ENCODE data around the gene TCF15. TPM values are rescaled to one million over a fixed set of nuclear protein-coding genes. Genes with fewer than 3 reads are reported as not detected.

Gene TCF15
- total and polyA plus RNA-seq, 2 of the 13 experiments (the other 11 are each of a cell fraction or from before 2014, with no cell fraction given), result not detected

- TF ChIP-seq, protein P1, sequence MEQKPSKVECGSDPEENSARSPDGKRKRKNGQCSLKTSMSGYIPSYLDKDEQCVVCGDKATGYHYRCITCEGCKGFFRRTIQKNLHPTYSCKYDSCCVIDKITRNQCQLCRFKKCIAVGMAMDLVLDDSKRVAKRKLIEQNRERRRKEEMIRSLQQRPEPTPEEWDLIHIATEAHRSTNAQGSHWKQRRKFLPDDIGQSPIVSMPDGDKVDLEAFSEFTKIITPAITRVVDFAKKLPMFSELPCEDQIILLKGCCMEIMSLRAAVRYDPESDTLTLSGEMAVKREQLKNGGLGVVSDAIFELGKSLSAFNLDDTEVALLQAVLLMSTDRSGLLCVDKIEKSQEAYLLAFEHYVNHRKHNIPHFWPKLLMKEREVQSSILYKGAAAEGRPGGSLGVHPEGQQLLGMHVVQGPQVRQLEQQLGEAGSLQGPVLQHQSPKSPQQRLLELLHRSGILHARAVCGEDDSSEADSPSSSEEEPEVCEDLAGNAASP (CRISPR knock-in tag; IDR thresholded peaks at IDR 0.05; ENCODE audit: borderline replicate concordance), result peak; percentile 24; the same call in 1 of the 2 replicates
- TF ChIP-seq, protein P2, sequence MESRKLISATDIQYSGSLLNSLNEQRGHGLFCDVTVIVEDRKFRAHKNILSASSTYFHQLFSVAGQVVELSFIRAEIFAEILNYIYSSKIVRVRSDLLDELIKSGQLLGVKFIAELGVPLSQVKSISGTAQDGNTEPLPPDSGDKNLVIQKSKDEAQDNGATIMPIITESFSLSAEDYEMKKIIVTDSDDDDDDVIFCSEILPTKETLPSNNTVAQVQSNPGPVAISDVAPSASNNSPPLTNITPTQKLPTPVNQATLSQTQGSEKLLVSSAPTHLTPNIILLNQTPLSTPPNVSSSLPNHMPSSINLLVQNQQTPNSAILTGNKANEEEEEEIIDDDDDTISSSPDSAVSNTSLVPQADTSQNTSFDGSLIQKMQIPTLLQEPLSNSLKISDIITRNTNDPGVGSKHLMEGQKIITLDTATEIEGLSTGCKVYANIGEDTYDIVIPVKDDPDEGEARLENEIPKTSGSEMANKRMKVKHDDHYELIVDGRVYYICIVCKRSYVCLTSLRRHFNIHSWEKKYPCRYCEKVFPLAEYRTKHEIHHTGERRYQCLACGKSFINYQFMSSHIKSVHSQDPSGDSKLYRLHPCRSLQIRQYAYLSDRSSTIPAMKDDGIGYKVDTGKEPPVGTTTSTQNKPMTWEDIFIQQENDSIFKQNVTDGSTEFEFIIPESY (CRISPR knock-in tag; IDR thresholded peaks at IDR 0.05), result peak; percentile 27; the same call in 1 of the 2 replicates
- no peak for TF ChIP-seq CREB1 (IDR thresholded peaks at IDR 0.05)
- TF ChIP-seq CREB1 (CRISPR knock-in tag; IDR thresholded peaks at IDR 0.05), result no peak
- TF ChIP-seq PHF20 (CRISPR knock-in tag; IDR thresholded peaks at IDR 0.05), result no peak
- TF ChIP-seq ZNF256 (CRISPR knock-in tag; conservative IDR thresholded peaks at IDR 0.05), result no peak
- no peak for TF ChIP-seq ZNF292 (CRISPR knock-in tag; IDR thresholded peaks at IDR 0.05; ENCODE audit: borderline replicate concordance, low read depth)
- no peak for TF ChIP-seq ZNF652 (CRISPR knock-in tag; IDR thresholded peaks at IDR 0.05; ENCODE audit: borderline replicate concordance, low read depth)
- TF ChIP-seq RFXAP (CRISPR knock-in tag; IDR thresholded peaks at IDR 0.05; ENCODE audit: borderline replicate concordance), result 0 out of 2 replicates have a peak, but pooled peaks have one; percentile 11
- TF ChIP-seq CCAR2 (optimal IDR thresholded peaks at IDR 0.05; ENCODE audit: low read depth, low read length), result no peak
- TF ChIP-seq, protein P3, sequence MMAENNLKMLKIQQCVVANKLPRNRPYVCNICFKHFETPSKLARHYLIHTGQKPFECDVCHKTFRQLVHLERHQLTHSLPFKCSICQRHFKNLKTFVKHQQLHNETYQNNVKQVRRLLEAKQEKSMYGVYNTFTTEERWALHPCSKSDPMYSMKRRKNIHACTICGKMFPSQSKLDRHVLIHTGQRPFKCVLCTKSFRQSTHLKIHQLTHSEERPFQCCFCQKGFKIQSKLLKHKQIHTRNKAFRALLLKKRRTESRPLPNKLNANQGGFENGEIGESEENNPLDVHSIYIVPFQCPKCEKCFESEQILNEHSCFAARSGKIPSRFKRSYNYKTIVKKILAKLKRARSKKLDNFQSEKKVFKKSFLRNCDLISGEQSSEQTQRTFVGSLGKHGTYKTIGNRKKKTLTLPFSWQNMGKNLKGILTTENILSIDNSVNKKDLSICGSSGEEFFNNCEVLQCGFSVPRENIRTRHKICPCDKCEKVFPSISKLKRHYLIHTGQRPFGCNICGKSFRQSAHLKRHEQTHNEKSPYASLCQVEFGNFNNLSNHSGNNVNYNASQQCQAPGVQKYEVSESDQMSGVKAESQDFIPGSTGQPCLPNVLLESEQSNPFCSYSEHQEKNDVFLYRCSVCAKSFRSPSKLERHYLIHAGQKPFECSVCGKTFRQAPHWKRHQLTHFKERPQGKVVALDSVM (CRISPR knock-in tag; IDR thresholded peaks at IDR 0.05), result peak; percentile 90
- TF ChIP-seq CBX5 (CRISPR knock-in tag; IDR thresholded peaks at IDR 0.05; ENCODE audit: borderline replicate concordance), result 0 out of 2 replicates have a peak, but pooled peaks have one; percentile 21
- no peak for TF ChIP-seq KLF13 (CRISPR knock-in tag; IDR thresholded peaks at IDR 0.05)
- TF ChIP-seq, protein P4, sequence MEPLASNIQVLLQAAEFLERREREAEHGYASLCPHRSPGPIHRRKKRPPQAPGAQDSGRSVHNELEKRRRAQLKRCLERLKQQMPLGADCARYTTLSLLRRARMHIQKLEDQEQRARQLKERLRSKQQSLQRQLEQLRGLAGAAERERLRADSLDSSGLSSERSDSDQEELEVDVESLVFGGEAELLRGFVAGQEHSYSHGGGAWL (CRISPR knock-in tag; IDR thresholded peaks at IDR 0.05), result peak; percentile 31; the same call in 1 of the 2 replicates
- TF ChIP-seq, protein P5, sequence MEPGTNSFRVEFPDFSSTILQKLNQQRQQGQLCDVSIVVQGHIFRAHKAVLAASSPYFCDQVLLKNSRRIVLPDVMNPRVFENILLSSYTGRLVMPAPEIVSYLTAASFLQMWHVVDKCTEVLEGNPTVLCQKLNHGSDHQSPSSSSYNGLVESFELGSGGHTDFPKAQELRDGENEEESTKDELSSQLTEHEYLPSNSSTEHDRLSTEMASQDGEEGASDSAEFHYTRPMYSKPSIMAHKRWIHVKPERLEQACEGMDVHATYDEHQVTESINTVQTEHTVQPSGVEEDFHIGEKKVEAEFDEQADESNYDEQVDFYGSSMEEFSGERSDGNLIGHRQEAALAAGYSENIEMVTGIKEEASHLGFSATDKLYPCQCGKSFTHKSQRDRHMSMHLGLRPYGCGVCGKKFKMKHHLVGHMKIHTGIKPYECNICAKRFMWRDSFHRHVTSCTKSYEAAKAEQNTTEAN (CRISPR knock-in tag; conservative IDR thresholded peaks at IDR 0.05), result no peak
- peak; percentile 0; the same call in 1 of the 2 replicates for TF ChIP-seq ZNF777 (CRISPR knock-in tag; IDR thresholded peaks at IDR 0.05)
- peak; percentile 24; the same call in 1 of the 2 replicates for TF ChIP-seq ZNF878 (CRISPR knock-in tag; IDR thresholded peaks at IDR 0.05)
- peak; percentile 40; the same call in 1 of the 2 replicates for TF ChIP-seq ZNF644 (CRISPR knock-in tag; IDR thresholded peaks at IDR 0.05; ENCODE audit: low read depth)
- peak; percentile 15; the same call in 1 of the 2 replicates for TF ChIP-seq NFYC (CRISPR knock-in tag; IDR thresholded peaks at IDR 0.05)
- TF ChIP-seq, protein P6, sequence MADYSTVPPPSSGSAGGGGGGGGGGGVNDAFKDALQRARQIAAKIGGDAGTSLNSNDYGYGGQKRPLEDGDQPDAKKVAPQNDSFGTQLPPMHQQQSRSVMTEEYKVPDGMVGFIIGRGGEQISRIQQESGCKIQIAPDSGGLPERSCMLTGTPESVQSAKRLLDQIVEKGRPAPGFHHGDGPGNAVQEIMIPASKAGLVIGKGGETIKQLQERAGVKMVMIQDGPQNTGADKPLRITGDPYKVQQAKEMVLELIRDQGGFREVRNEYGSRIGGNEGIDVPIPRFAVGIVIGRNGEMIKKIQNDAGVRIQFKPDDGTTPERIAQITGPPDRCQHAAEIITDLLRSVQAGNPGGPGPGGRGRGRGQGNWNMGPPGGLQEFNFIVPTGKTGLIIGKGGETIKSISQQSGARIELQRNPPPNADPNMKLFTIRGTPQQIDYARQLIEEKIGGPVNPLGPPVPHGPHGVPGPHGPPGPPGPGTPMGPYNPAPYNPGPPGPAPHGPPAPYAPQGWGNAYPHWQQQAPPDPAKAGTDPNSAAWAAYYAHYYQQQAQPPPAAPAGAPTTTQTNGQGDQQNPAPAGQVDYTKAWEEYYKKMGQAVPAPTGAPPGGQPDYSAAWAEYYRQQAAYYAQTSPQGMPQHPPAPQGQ (CRISPR knock-in tag; IDR thresholded peaks at IDR 0.05; ENCODE audit: borderline replicate concordance), result no peak
- TF ChIP-seq THYN1 (CRISPR knock-in tag; IDR thresholded peaks at IDR 0.05; ENCODE audit: borderline replicate concordance, low read depth), result no peak
Observed at GRCh38 chr20:644692-645317, 34.7 kb upstream of the TCF15 start (continued).

All from HepG2 (cell line).